Loucy (cell line): ENCODE results near the gene TSHZ2.

Source experiments
- H2AFZ ChIP-seq: fragments of 200-600 bp; sonication (generic); 2 replicates; pipeline ENCODE4 v1.6.0; 2016; ENCODE audit warnings: antibody characterized with exemption, mild to moderate bottlenecking, low read length, moderate library complexity
- H3F3A ChIP-seq: fragments of 200-600 bp; 2 replicates; pipeline ENCODE4 v1.6.0; 2016; ENCODE audit warnings: antibody characterized with exemption, low read depth, mild to moderate bottlenecking
- H3K27me3 ChIP-seq: fragments of 200-600 bp; sonication (generic); 2 replicates; pipeline ENCODE4 v1.6.1; 2014; ENCODE audit warnings: low read length, mild to moderate bottlenecking; ENCODE audit not compliant: insufficient read depth, poor library complexity, severe bottlenecking
- H3K36me3 ChIP-seq: fragments of 200-600 bp; sonication (generic); 2 replicates; pipeline ENCODE4 v1.6.1; 2016; ENCODE audit warnings: low read length; ENCODE audit not compliant: insufficient read depth
- H3K4me1 ChIP-seq: fragments of 200-600 bp; sonication (generic); 2 replicates; pipeline ENCODE4 v1.5.1; 2014; ENCODE audit warnings: low read length, mild to moderate bottlenecking; ENCODE audit not compliant: insufficient read depth, poor library complexity, severe bottlenecking
- H3K4me2 ChIP-seq: fragments of 200-600 bp; sonication (generic); 2 replicates; pipeline ENCODE4 v1.6.0; 2014; ENCODE audit warnings: antibody characterized with exemption, low read length, low read depth, mild to moderate bottlenecking; ENCODE audit not compliant: poor library complexity, severe bottlenecking
- H3K4me3 ChIP-seq: fragments of 200-600 bp; sonication (generic); 2 replicates; pipeline ENCODE4 v1.5.1; 2014; ENCODE audit warnings: low read length, mild to moderate bottlenecking, mixed read lengths; ENCODE audit not compliant: poor library complexity, severe bottlenecking
- H3K79me2 ChIP-seq: fragments of 200-600 bp; sonication (generic); 2 replicates; pipeline ENCODE4 v1.6.1; 2014; ENCODE audit warnings: low read length; ENCODE audit not compliant: insufficient read depth
- H3K9ac ChIP-seq: fragments of 200-600 bp; sonication (generic); 2 replicates; pipeline ENCODE4 v1.6.0; 2014; ENCODE audit warnings: mild to moderate bottlenecking, low read depth, low read length, moderate library complexity; ENCODE audit not compliant: poor library complexity, severe bottlenecking
- H3K9me2 ChIP-seq: fragments of 200-600 bp; sonication (generic); replicated peaks from 2 replicates; pipeline ENCODE4 v1.6.1; 2016; ENCODE audit warnings: low read depth, low read length, mixed read lengths
- H3K9me3 ChIP-seq: fragments of 200-600 bp; sonication (generic); 2 replicates; pipeline ENCODE4 v1.6.1; 2014; ENCODE audit warnings: mild to moderate bottlenecking, antibody characterized with exemption, low read length, low read depth; ENCODE audit not compliant: insufficient read depth
- H4K20me1 ChIP-seq: fragments of 200-600 bp; sonication (generic); 2 replicates; pipeline ENCODE4 v1.6.0; 2014; ENCODE audit warnings: antibody characterized with exemption, low read length, mild to moderate bottlenecking; ENCODE audit not compliant: insufficient read depth, poor library complexity, severe bottlenecking
- EZH2phosphoT487 ChIP-seq: fragments of 200-600 bp; IDR thresholded peaks from 2 replicates; pipeline ENCODE4 v1.6.1; 2018; ENCODE audit warnings: antibody characterized with exemption, mild to moderate bottlenecking, moderate library complexity, borderline replicate concordance
- TF ChIP-seq, protein P1 (sequence below): fragments of 200-600 bp; sonication (generic); conservative IDR thresholded peaks from 2 replicates; pipeline ENCODE4 v1.5.1; 2014; ENCODE audit warnings: mild to moderate bottlenecking, antibody characterized with exemption, low read length

The TSHZ2 gene

DNA sequence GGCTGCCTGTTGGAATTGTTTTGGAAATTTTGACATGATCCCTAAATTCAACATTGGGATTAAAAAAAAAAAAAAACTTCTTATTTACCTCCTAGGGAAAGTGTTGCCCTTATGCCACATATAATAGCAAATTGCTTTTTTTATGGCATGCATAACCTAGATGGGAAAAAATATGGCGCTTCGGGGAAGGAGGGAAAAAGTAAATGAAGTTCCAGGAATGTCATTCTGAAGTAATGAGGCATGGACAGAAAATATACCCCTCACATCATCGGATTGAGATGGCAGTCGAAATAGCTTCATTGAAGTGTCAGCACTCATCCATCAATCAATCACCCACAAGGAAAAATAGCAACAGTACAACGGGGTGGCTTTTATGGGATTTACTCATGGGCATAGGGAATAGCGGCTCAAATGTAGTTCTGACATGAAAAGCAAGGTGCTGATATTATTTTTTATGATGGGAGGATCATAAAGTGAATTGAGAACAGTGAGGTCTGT, 516.7 kb downstream of the TSHZ2 start:
- Histone ChIP-seq H3K36me3 (no peaks in the 10 kb centered on the region), H3K9me2 (no peaks in the 10 kb centered on the region), H3F3A (no peaks in the 10 kb centered on the region), H3K4me3 (no peak overlapping the region), H3K9me3 (no peaks in the 10 kb centered on the region), H3K27me3 (no peaks in the 10 kb centered on the region), H3K79me2 (no peaks in the 10 kb centered on the region), H3K9ac (no peak overlapping the region), H3K4me2 (no peak overlapping the region), H4K20me1 (no peaks in the 10 kb centered on the region), H2AFZ (no peak overlapping the region), H3K4me1 (no peaks in the 10 kb centered on the region)
- TF ChIP-seq, protein P1, sequence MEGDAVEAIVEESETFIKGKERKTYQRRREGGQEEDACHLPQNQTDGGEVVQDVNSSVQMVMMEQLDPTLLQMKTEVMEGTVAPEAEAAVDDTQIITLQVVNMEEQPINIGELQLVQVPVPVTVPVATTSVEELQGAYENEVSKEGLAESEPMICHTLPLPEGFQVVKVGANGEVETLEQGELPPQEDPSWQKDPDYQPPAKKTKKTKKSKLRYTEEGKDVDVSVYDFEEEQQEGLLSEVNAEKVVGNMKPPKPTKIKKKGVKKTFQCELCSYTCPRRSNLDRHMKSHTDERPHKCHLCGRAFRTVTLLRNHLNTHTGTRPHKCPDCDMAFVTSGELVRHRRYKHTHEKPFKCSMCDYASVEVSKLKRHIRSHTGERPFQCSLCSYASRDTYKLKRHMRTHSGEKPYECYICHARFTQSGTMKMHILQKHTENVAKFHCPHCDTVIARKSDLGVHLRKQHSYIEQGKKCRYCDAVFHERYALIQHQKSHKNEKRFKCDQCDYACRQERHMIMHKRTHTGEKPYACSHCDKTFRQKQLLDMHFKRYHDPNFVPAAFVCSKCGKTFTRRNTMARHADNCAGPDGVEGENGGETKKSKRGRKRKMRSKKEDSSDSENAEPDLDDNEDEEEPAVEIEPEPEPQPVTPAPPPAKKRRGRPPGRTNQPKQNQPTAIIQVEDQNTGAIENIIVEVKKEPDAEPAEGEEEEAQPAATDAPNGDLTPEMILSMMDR = no peak
- no peak for TF ChIP-seq EZH2phosphoT487

DNA sequence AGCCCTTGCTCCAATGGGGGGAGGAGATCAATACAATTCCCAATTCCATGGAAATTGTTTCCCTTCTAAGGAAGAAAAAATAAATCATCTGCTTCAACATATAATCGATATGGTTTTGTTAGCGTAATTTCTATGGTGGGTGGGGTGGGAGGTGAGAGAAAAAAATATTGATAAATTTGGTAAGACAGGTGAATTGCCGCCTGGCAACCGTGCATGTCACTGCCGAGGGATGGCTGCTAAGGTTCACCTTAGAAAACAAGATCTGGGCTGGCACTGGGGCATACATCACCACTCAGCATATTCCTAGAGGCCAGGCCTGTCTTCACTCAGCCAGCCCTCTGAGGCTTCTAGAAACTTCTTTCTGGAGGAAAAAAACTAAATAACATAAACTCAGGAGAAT, 517.4 kb downstream of the TSHZ2 start:
- no peak overlapping the region for H2AFZ ChIP-seq
- TF ChIP-seq, protein P1 = no peak
- TF ChIP-seq EZH2phosphoT487 = no peak
- H3F3A ChIP-seq = no peaks in the 10 kb centered on the region
- no peaks in the 10 kb centered on the region for H3K36me3 ChIP-seq
- H3K4me2 ChIP-seq = no peak overlapping the region
- H3K4me3 ChIP-seq = no peak overlapping the region
- H3K27me3 ChIP-seq = no peaks in the 10 kb centered on the region
- no peak overlapping the region for H3K9ac ChIP-seq
- no peaks in the 10 kb centered on the region for H3K4me1 ChIP-seq
- no peaks in the 10 kb centered on the region for H3K79me2 ChIP-seq
- no peaks in the 10 kb centered on the region for H3K9me2 ChIP-seq
- H3K9me3 ChIP-seq = no peaks in the 10 kb centered on the region
- no peaks in the 10 kb centered on the region for H4K20me1 ChIP-seq

DNA sequence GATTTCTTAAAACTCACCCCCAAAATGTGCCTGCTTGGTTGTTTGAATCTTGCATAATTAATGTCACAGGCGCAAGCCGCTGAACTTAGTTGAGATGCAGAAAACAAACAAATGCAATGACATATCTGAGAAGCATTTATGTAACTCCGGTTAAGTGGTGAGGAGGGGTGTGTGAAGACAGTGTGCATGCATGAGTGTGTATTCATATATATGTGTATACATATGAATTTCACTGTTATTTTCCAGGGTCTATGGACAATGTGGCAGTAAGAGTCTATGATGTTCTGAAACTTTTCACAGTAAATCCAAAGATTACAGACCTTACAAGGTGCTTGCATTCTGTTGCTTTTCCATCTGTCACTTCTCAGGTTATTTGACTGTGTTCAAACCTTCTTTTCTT, 518.5 kb downstream of the TSHZ2 start:
- no peak overlapping the region for H3K4me3 ChIP-seq
- no peak overlapping the region for H2AFZ ChIP-seq
- H4K20me1 ChIP-seq = no peaks in the 10 kb centered on the region
- no peak overlapping the region for H3K4me2 ChIP-seq
- no peaks in the 10 kb centered on the region for H3K79me2 ChIP-seq
- no peaks in the 10 kb centered on the region for H3F3A ChIP-seq
- TF ChIP-seq, protein P1 = no peak
- no peak for TF ChIP-seq EZH2phosphoT487
- no peaks in the 10 kb centered on the region for H3K9me3 ChIP-seq
- no peaks in the 10 kb centered on the region for H3K27me3 ChIP-seq
- no peaks in the 10 kb centered on the region for H3K4me1 ChIP-seq
- H3K36me3 ChIP-seq = no peaks in the 10 kb centered on the region
- H3K9ac ChIP-seq = no peak overlapping the region
- no peaks in the 10 kb centered on the region for H3K9me2 ChIP-seq
